ENCODE results near the gene RGS1. TPM values are rescaled to one million over a fixed set of nuclear protein-coding genes. Genes with fewer than 3 reads are reported as not detected.

Gene RGS1
- total RNA-seq, 1 experiment from 2014 or later = not detected

DNA sequence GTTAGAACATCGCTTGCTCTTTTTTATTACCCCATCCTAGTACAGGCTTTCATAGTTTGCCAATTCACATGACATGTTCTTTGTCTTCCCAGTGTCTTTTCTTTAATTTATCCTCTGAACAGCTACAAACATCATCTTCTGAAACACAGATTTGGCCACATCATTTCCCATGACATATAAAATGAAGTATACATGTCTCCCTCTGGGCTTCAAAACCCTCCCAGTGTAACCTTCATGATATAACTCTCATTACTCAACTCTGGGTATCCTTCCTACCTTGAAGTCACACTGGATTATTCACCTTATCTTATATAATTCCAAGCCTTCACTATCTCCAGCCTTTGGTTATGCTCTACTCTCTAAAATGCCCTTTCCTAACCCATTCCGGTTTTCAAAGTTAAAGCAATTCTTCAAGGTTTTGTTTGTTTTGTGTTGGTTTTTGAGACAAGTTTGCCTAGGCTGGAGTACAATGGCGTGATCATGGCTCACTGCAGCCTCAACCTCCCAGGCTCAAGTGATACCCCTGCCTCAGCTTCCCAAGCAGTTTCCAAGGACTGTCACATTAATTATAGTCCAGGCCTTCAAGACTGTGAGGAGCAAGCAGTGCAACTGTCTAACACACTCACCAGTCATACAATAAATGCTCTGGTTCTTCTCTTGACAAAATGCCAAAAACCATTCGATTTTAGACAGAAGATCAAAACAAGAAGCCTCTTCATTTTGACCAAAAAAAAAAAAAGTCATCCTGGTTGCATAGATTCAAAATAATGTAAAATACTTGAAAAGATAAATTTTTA is 5.8 kb downstream of the RGS1 start:
- H3K4me1 ChIP-seq (ENCODE audit: control insufficient read depth in 1 of 2, insufficient read depth in 2 of 2, low read length in 2 of 2) = no peaks in the 10 kb centered on the region
- intact Hi-C loops (cut with micrococcal nuclease) = no loop called here
- no peaks in the 10 kb centered on the region for H4K20me1 ChIP-seq (ENCODE audit: insufficient read depth)
- H3K9ac ChIP-seq (ENCODE audit: low read length) = no peak overlapping the region
- BruUV-seq (replicated peaks) = no TSS peak
- ATAC-seq (no peak), DNase-seq (ENCODE audit: low read depth, low spot score) (no peak)
- no peak overlapping the region for H3K4me3 ChIP-seq (replicated peaks in 1 of 2; ENCODE audit: low read depth in 1 of 2, low read length in 2 of 2)
- RAD21 ChIA-PET (ENCODE audit: low non-redundant PET in 1 of 2, low total read pairs in 2 of 2, uncharacterized antibody in 2 of 2, unreplicated experiment in 2 of 2) = no interaction called here
- no peaks in the 10 kb centered on the region for H3K79me2 ChIP-seq (ENCODE audit: insufficient read depth, low read length)
- no peak for TF ChIP-seq FOSL1 (IDR thresholded peaks at IDR 0.05; ENCODE audit: low read depth)
- TF ChIP-seq CEBPB (IDR thresholded peaks at IDR 0.05; ENCODE audit: low read depth) = no peak
- TF ChIP-seq, protein P1, sequence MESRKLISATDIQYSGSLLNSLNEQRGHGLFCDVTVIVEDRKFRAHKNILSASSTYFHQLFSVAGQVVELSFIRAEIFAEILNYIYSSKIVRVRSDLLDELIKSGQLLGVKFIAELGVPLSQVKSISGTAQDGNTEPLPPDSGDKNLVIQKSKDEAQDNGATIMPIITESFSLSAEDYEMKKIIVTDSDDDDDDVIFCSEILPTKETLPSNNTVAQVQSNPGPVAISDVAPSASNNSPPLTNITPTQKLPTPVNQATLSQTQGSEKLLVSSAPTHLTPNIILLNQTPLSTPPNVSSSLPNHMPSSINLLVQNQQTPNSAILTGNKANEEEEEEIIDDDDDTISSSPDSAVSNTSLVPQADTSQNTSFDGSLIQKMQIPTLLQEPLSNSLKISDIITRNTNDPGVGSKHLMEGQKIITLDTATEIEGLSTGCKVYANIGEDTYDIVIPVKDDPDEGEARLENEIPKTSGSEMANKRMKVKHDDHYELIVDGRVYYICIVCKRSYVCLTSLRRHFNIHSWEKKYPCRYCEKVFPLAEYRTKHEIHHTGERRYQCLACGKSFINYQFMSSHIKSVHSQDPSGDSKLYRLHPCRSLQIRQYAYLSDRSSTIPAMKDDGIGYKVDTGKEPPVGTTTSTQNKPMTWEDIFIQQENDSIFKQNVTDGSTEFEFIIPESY (IDR thresholded peaks at IDR 0.05; ENCODE audit: extremely low read depth, insufficient replicate concordance, low read length) = no peak
- TF ChIP-seq JUND (IDR thresholded peaks at IDR 0.05) = no peak
- no peaks in the 10 kb centered on the region for H3K9me2 ChIP-seq (ENCODE audit: insufficient read depth)
- H3K27me3 ChIP-seq (ENCODE audit: insufficient read depth, low read length) = no peaks in the 10 kb centered on the region
- POLR2A ChIA-PET = no interaction called here
- H3K9me3 ChIP-seq (ENCODE audit: control insufficient read depth in 1 of 2, insufficient read depth in 1 of 2, low read depth in 1 of 2, low read length in 2 of 2) = no peaks in the 10 kb centered on the region
- no peaks in the 10 kb centered on the region for H3K36me3 ChIP-seq (ENCODE audit: control insufficient read depth in 1 of 2, insufficient read depth in 2 of 2, low read length in 2 of 2)
- no peak overlapping the region for H3K4me2 ChIP-seq (ENCODE audit: low read length)
- CTCF ChIA-PET = no interaction called here
- H3K27ac ChIP-seq (ENCODE audit: low read depth, low read length) = no peak overlapping the region
- no peak overlapping the region for H2AFZ ChIP-seq (ENCODE audit: low read depth, low read length, poor library complexity, severe bottlenecking)

DNA sequence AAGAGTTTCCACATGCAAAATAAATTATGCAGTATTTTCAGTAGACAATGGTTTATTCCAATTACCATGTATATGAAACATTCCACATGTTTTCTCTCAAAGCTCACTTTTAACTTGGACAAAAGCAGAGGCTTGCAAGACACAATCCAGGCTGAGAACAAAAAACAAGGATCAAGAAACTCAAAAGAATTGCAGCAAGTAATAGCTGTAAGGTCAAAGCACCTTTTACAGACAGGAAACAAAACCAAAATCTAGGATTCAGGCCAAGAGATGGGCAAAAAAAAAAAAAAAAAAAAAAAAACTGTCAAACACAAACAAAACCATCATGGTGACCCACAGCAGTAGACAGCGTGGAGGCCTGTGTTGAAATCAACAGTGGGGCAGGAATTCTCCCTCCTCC is 9.3 kb downstream of the RGS1 start:
- RAD21 ChIA-PET (ENCODE audit: low non-redundant PET in 1 of 2, low total read pairs in 2 of 2, uncharacterized antibody in 2 of 2, unreplicated experiment in 2 of 2) = no interaction called here
- Histone ChIP-seq H3K4me1 (ENCODE audit: control insufficient read depth in 1 of 2, insufficient read depth in 2 of 2, low read length in 2 of 2) (no peaks in the 10 kb centered on the region), H3K9me2 (ENCODE audit: insufficient read depth) (no peaks in the 10 kb centered on the region), H3K79me2 (ENCODE audit: insufficient read depth, low read length) (no peaks in the 10 kb centered on the region), H3K9me3 (ENCODE audit: control insufficient read depth in 1 of 2, insufficient read depth in 1 of 2, low read depth in 1 of 2, low read length in 2 of 2) (no peaks in the 10 kb centered on the region), H3K27ac (ENCODE audit: low read depth, low read length) (no peak overlapping the region), H2AFZ (ENCODE audit: low read depth, low read length, poor library complexity, severe bottlenecking) (no peak overlapping the region), H3K4me3 (replicated peaks in 1 of 2; ENCODE audit: low read depth in 1 of 2, low read length in 2 of 2) (no peak overlapping the region), H3K27me3 (ENCODE audit: insufficient read depth, low read length) (no peaks in the 10 kb centered on the region), H3K9ac (ENCODE audit: low read length) (no peak overlapping the region), H3K36me3 (ENCODE audit: control insufficient read depth in 1 of 2, insufficient read depth in 2 of 2, low read length in 2 of 2) (no peaks in the 10 kb centered on the region), H3K4me2 (ENCODE audit: low read length) (no peak overlapping the region), H4K20me1 (ENCODE audit: insufficient read depth) (no peaks in the 10 kb centered on the region)
- intact Hi-C loops (cut with micrococcal nuclease) = no loop called here
- DNase-seq (ENCODE audit: low read depth, low spot score) (no peak), ATAC-seq (no peak)
- no peak for TF ChIP-seq EZH2 (IDR thresholded peaks at IDR 0.05)
- TF ChIP-seq CEBPB (IDR thresholded peaks at IDR 0.05; ENCODE audit: low read depth) = no peak
- no peak for TF ChIP-seq CBX3 (IDR thresholded peaks at IDR 0.05; ENCODE audit: low read depth)
- TF ChIP-seq RAD21 (IDR thresholded peaks at IDR 0.05; ENCODE audit: low read depth) = no peak
- TF ChIP-seq YY1 (IDR thresholded peaks at IDR 0.05; ENCODE audit: extremely low read depth, insufficient replicate concordance, low read depth, low read length) = no peak
- POLR2A ChIA-PET = interaction anchor here (0.7 kb wide), 1 partner anchor 474 kb away, joined by 5 read pairs; no protein-coding TSS in a partner anchor
- CTCF ChIA-PET = no interaction called here
- BruUV-seq (replicated peaks) = no TSS peak

All from HCT116 (cell line).